ENCODE results near the gene UST.
"Not testable (repeated sequence)": the region's sequence is repeated elsewhere in the genome, so short reads cannot be mapped to it uniquely, and the experiment has no call there.

The UST gene

DNA sequence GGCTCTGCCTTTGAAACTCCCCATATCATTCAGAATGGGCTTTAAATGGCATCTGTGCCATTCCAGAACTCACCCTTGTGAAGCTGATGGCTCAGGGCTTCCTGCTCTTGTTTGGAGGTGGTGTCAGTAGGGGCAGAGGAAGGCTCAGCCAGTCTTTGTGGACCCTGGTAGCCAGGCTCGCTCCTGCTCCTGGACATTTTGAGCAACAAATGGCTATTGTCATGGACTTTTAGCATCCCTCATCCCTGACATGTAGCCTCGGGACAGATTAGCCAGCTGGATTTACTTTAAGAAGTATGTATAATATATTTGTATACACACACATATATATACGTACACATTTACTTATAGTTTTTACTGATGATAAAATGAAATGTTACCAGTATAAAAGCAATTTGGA is 104.1 kb downstream of the UST start:
- no peak overlapping the region for H3K27ac ChIP-seq
- TF ChIP-seq ZFX (IDR thresholded peaks at IDR 0.05; ENCODE audit: borderline replicate concordance): no peak

DNA sequence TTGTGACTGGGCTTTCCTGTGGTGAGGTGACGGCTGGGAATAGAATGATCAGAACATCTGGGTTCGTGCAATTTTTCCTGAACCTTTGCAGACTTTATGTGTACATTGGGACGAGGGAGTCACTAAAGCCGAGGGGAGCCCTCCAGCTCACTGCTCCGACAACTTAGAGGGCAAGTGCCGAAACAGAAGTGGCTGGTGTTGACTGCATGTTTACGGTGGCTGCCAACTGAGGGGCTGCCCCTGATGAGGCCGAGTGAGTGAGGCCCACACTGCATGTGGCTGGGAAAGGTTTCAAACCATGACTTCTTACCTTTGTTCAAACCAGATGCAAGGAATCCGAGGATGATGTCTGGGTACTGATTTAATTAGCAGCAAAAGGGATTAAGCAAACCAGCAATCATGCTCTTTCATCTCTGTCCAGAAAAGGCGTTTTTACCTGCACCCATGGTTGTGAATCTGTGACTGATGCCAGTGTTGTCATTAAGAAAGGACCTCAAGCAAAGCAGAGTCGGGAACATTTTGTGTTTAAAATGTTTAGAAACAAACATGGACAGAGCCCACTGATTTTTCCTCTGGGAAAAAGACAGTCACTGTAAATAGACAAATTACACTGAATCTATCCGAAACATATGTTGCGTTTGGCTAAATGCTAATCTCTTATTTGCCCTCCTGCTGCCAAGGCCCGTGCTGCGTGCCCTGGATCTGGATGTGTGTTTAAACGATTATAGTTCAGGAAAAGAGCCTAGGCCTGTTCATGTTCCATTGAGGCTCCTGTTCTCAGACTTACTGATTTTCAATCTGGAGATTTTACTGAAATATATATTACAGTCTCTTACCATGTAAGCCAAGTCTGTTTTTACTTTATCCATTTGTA is 105.1 kb downstream of the UST start:
- H3K27ac ChIP-seq: no peak overlapping the region
- no peak for TF ChIP-seq ZFX (IDR thresholded peaks at IDR 0.05; ENCODE audit: borderline replicate concordance)
- no peak for TF ChIP-seq CTCF (IDR thresholded peaks at IDR 0.05)

GRCh38 chr6:148852688-148853087 is 105.9 kb downstream of the UST start:
- TF ChIP-seq ZFX (IDR thresholded peaks at IDR 0.05; ENCODE audit: borderline replicate concordance) (no peak), CTCF (IDR thresholded peaks at IDR 0.05) (no peak)
- no peak overlapping the region for H3K27ac ChIP-seq

DNA sequence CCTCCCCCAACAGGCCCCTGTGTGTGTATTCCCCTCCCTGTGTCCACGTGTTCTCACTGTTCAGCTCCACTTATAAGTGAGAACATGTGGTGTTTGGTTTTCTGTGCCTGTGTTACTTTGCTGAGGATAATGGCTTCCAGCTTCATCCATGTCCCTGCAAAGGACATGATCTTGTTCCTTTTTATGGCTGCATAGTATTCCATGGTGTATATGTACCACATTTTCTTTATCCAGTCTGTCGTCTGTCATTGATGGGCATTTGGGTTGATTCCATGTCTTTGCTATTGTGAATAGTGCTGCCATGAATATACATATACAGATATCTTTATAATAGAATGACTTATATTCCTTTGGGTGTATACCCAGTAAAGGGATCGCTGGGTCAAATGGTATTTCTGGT is 106.3 kb downstream of the UST start:
- H3K27ac ChIP-seq: not testable (repeated sequence)

GRCh38 chr6:148854096-148854495 is 107.3 kb downstream of the UST start:
- TF ChIP-seq ZFX (IDR thresholded peaks at IDR 0.05; ENCODE audit: borderline replicate concordance): no peak
- TF ChIP-seq CTCF (IDR thresholded peaks at IDR 0.05): no peak
- H3K27ac ChIP-seq: no peak overlapping the region

GRCh38 chr6:148854992-148855391 is 108.2 kb downstream of the UST start:
- H3K27ac ChIP-seq: no peak overlapping the region
- TF ChIP-seq ZFX (IDR thresholded peaks at IDR 0.05; ENCODE audit: borderline replicate concordance) (no peak), CTCF (IDR thresholded peaks at IDR 0.05) (no peak)

- H3K27ac ChIP-seq: no peak overlapping the region
- TF ChIP-seq ZFX (IDR thresholded peaks at IDR 0.05; ENCODE audit: borderline replicate concordance): no peak
- TF ChIP-seq CTCF (IDR thresholded peaks at IDR 0.05): no peak
Observed at GRCh38 chr6:148855744-148856143, 108.9 kb downstream of the UST start.

DNA sequence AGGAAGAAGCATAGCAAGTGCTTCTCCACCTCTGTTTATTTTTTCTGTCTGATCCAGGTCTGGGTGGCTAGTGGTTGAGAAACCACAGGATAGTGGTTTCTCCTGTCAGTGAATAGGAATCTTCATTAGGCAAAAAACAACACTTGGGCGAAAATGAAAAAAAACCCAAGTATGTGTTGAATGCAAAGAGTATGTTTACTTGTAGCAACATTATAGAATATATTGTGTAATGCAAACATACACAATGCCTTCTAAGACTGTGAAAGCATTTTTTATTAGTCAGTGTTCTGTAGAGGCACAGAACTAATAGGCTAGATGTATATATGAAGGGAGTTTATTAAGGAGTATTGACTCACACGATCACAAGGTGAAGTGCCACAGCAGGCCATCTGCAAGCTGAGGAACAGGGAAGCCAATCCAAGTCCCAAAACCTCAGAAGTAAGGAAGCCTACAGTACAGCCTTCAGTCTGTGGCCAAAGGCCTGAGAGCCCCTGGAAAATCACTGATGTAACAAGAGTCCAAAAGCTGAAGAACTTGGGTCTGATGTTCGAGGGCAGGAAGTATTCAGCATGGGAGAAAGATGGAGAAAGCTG is 111.1 kb downstream of the UST start:
- TF ChIP-seq CTCF (IDR thresholded peaks at IDR 0.05) (no peak), ZFX (IDR thresholded peaks at IDR 0.05; ENCODE audit: borderline replicate concordance) (no peak)

DNA sequence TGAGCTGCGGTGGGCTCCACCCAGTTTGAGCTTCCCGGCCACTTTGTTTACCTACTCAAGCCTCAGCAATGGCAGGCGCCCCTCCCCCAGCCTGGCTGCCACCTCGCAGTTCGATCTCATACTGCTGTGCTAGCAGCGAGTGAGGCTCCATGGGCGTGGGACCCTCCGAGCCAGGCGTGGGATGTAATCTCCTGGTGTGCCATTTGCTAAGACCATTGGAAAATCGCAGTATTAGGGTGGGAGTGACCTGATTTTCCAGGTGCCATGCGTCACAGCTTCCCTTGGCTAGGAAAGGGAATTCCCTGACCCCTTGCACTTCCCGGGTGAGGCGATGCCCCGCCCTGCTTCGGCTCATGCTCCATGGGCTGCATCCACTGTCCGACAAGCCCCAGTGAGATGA is 117.3 kb downstream of the UST start:
- H3K27ac ChIP-seq: not testable (repeated sequence)

More for the DNA sequence above, 111.1 kb downstream of the UST start:
- H3K27ac ChIP-seq: no peak overlapping the region
